GM10266 (cell line): Measurements from ENCODE around the gene RBSN.

Source experiments
- DNase-seq: peaks from one replicate; pipeline ENCODE4 v3.0.0; 2012; ENCODE audit errors: extremely low spot score
- CTCF ChIP-seq: IDR thresholded peaks from 2 replicates; pipeline ENCODE4 v1.5.1; 2012; ENCODE audit warnings: mild to moderate bottlenecking, low read depth; ENCODE audit not compliant: control insufficient read depth, insufficient read depth; ENCODE audit errors: missing control alignments

The RBSN gene

GRCh38 chr3:15033103-15033502 lies 65.8 kb downstream of the RBSN start:
- no peak for TF ChIP-seq CTCF

GRCh38 chr3:15032650-15033049 lies 66.3 kb downstream of the RBSN start:
- TF ChIP-seq CTCF, result no peak
- DNase-seq, result no peak

More at GRCh38 chr3:15033103-15033502, 65.8 kb downstream of the RBSN start:
- DNase-seq, result no peak

- TF ChIP-seq CTCF, result no peak
- no peak for DNase-seq
Observed at GRCh38 chr3:15029625-15030024, 69.3 kb downstream of the RBSN start.

GRCh38 chr3:15023719-15024118 lies 75.2 kb downstream of the RBSN start:
- TF ChIP-seq CTCF, result no peak
- no peak for DNase-seq

- no peak for TF ChIP-seq CTCF
- DNase-seq, result no peak
Observed at GRCh38 chr3:15023249-15023648, 75.7 kb downstream of the RBSN start.
